GM23338 (cell line): Measurements from ENCODE around the gene PPP1R13L.

ENCODE experiments used
- CREB1 ChIP-seq: fragments of 250-450 bp; sonication (Bioruptor Pico); IDR thresholded peaks from 2 replicates; pipeline ENCODE4 v1.5.0; 2020; ENCODE audit warnings: low read depth, mild to moderate bottlenecking, moderate library complexity
- CTCF ChIP-seq, 2 experiments: fragments of 200-600 bp in 1 of 2; sonication (generic) in 1 of 2; conservative IDR thresholded peaks; 2 replicates each; pipeline versions ENCODE4 v1.5.1 to v1.6.1; 2016 to 2017; ENCODE audit warnings: antibody characterized with exemption in 2 of 2, low read depth in 2 of 2, mild to moderate bottlenecking in 2 of 2, moderate library complexity in 1 of 2
- ETS1 ChIP-seq: IDR thresholded peaks from 2 replicates; pipeline ENCODE4 v1.6.1; 2016; ENCODE audit warnings: antibody characterized with exemption
- EZH2 ChIP-seq: fragments of 200-600 bp; sonication (generic); IDR thresholded peaks from one replicate; pipeline ENCODE4 v1.8.0; 2017; ENCODE audit warnings: antibody characterized with exemption, mild to moderate bottlenecking, low read depth; ENCODE audit not compliant: unreplicated experiment
- EZH2phosphoT487 ChIP-seq: fragments of 200-600 bp; sonication (generic); IDR thresholded peaks from one replicate; pipeline ENCODE4 v1.8.1; 2018; ENCODE audit warnings: antibody characterized with exemption; ENCODE audit not compliant: unreplicated experiment
- JUNB ChIP-seq: IDR thresholded peaks from one replicate; pipeline ENCODE4 v1.6.1; 2016; ENCODE audit warnings: antibody characterized with exemption; ENCODE audit not compliant: unreplicated experiment
- NANOG ChIP-seq: IDR thresholded peaks from 2 replicates; pipeline ENCODE4 v1.6.1; 2016; ENCODE audit warnings: antibody characterized with exemption, borderline replicate concordance
- POLR2AphosphoS5 ChIP-seq: IDR thresholded peaks from 2 replicates; pipeline ENCODE4 v1.6.1; 2016; ENCODE audit warnings: antibody characterized with exemption, low read depth
- REST ChIP-seq: IDR thresholded peaks from one replicate; pipeline ENCODE4 v1.6.1; 2018; ENCODE audit warnings: antibody characterized with exemption; ENCODE audit not compliant: unreplicated experiment
- STAT1 ChIP-seq: IDR thresholded peaks from one replicate; pipeline ENCODE4 v1.6.1; 2016; ENCODE audit warnings: antibody characterized with exemption; ENCODE audit not compliant: unreplicated experiment
- ZNF114 ChIP-seq: fragments of 250-450 bp; sonication (Bioruptor Pico); IDR thresholded peaks from 2 replicates; pipeline ENCODE4 v1.5.0; 2020; ENCODE audit warnings: mild to moderate bottlenecking, moderate library complexity
- ZNF331 ChIP-seq: fragments of 250-450 bp; sonication (Bioruptor Pico); IDR thresholded peaks from 2 replicates; pipeline ENCODE4 v1.5.0; 2020; ENCODE audit warnings: low read depth, mild to moderate bottlenecking, moderate library complexity
- ZNF462 ChIP-seq: fragments of 250-450 bp; sonication (Bioruptor Pico); IDR thresholded peaks from 2 replicates; pipeline ENCODE4 v1.5.0; 2020; ENCODE audit warnings: mild to moderate bottlenecking, moderate library complexity

- no peak for TF ChIP-seq CTCF (conservative IDR thresholded peaks at IDR 0.05; ENCODE audit: low read depth in 2 of 2)
- TF ChIP-seq EZH2 = no peak
- TF ChIP-seq CREB1 (CRISPR knock-in tag) = no peak
- TF ChIP-seq STAT1 = no peak
- no peak for TF ChIP-seq REST
- no peak for TF ChIP-seq POLR2AphosphoS5
- no peak for TF ChIP-seq ZNF462 (CRISPR knock-in tag)
- TF ChIP-seq EZH2phosphoT487 = no peak
- TF ChIP-seq JUNB = no peak
- no peak for TF ChIP-seq ETS1
- no peak for TF ChIP-seq ZNF331 (CRISPR knock-in tag)
- no peak for TF ChIP-seq NANOG
- TF ChIP-seq ZNF114 (CRISPR knock-in tag) = no peak
Measured at GRCh38 chr19:45351401-45351952, 53.4 kb downstream of the PPP1R13L start.
